Pancreas (tissue), 10 donors: ENCODE measurements around the gene RESP18. TPM values are rescaled to one million over a fixed set of nuclear protein-coding genes. Genes with fewer than 3 reads are reported as not detected.

ENCODE experiments used
- ATAC-seq, 4 donors: fragments of 200-7000 bp; cut with Tn5 transposase; one replicate each; pipeline versions ENCODE4 v1.8.0 to v1.9.1; 2020; ENCODE audit warnings: mild to moderate bottlenecking in 4 of 4, moderate library complexity in 4 of 4
- DNase-seq, 6 donors: peaks; one replicate each; pipeline ENCODE4 v3.0.0-alpha.2; 2020
- FAIRE-seq: peaks from 2 replicates; lab custom pipeline; 2012; peaks lifted over from hg19 to GRCh38; lab: Jason Lieb, UNC
- H3K27ac ChIP-seq, 4 donors: fragments of 200-600 bp; sonication (generic); 1 replicate in 3 of 4; 2 replicates in 1 of 4; pipeline versions ENCODE4 v1.5.0 to v1.8.0; 2020
- H3K27me3 ChIP-seq, 4 donors: fragments of 200-600 bp; one replicate each; pipeline ENCODE4 v1.8.0; 2021
- H3K36me3 ChIP-seq, 3 donors: fragments of 200-600 bp; sonication (generic) in 1 of 3; one replicate each; pipeline versions ENCODE4 v1.5.0 to v1.8.0; 2020 to 2021
- H3K4me1 ChIP-seq, 3 donors: fragments of 200-600 bp; one replicate each; pipeline ENCODE4 v1.8.0; 2021
- H3K4me3 ChIP-seq, 4 donors: fragments of 200-600 bp; sonication (generic) in 2 of 4; one replicate each; pipeline versions ENCODE4 v1.5.0 to v1.8.0; 2020 to 2021
- H3K9me3 ChIP-seq, 4 donors: fragments of 200-600 bp; one replicate each; pipeline ENCODE4 v1.8.0; 2021
- CTCF ChIP-seq, 4 donors: fragments of 200-600 bp; sonication (generic) in 3 of 4; IDR thresholded peaks; one replicate each; pipeline versions ENCODE4 v1.5.0 to v1.8.0; 2021; ENCODE audit warnings: antibody characterized with exemption in 4 of 4
- WGBS, 2 donors: extraction: QIAGEN DNeasy Blood & Tissue Kit; methylation state at CpG; one replicate each; pipeline ENCODE4 v1.1.7; 2013; 5-methylcytosine and 5-hydroxymethylcytosine counted together
- intact Hi-C, 3 donors: fragments of 100-400 bp; cut with DNase I; formaldehyde crosslinking; loops; one replicate each; pipeline versions ENCODE4 v1.11.1 to v1.14.2; 2022
- polyA plus RNA-seq, 2 donors: library from polyadenylated mRNA; stranded (reverse); fragments of 200-250 nt; gene quantifications; one replicate each; pipeline ENCODE4 v1.2.3, GENCODE V29; 2013
- total RNA-seq, 6 donors: library from RNA; stranded (reverse); fragmentation: NEBNext Ultra II Directional in 4 of 6; extraction: Animal tissue kit (Norgen Biotek cat#: 25700) in 4 of 6; gene quantifications; one replicate each; pipeline versions ENCODE4 v1.2.1 to v1.2.4, GENCODE V29; 2021 to 2023
- donor health status: healthy with polysubstance abuse.
- donor health status: DM: no; HTN: no; CAD: no; lungs with moderate emphysema.
- donor health status: DM: no; HTN: no; CAD: no.
- donor health status: control.
- donor health status: control.
- donor health status: Bipolar disorder and iron deficiency.
- donor health status: DM: yes; HTN: yes; CAD: no.
- donor health status: DM: no; HTN: no; CAD: no.
- donor health status: DM: no; HTN: no; CAD: no.
- donor health status: DM: yes; HTN: yes; CAD: no.

The RESP18 gene
- total and polyA plus RNA-seq, 8 donors = 0.16 TPM; not detected in 7

DNA sequence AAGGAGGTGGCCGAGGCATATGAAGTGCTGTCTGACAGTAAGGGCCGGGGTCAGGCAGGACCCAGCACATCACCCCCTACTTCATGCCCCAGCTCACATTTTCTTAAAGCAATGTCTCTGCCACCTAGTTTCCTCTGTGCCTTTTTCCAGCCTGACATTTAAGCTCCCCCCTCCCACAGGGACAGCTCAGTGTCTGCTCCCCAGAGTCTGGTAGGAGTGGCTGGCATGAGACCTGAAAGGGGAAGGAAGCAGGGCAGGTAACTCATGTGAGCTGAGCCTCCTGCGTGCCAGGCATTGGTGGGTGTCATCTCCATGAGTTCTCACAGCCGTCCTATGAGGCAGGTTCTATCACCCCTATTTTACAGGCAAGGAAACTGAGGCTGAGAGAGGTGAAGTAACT lies 51.9 kb downstream of the RESP18 start:
- no peak overlapping the region for H3K4me3 ChIP-seq
- DNase-seq = no peak
- H3K9me3 ChIP-seq = no peaks in the 10 kb centered on the region
- no peak for TF ChIP-seq CTCF (IDR thresholded peaks at IDR 0.05)
- intact Hi-C loops = no loop called here
- H3K36me3 ChIP-seq = peaks cover 0 to 33% (median 0%) of the 10 kb centered on the region in 3 donors
- H3K27ac ChIP-seq = no peak overlapping the region
- peaks cover 7 to 18% (median 9%) of the 10 kb centered on the region in 3 donors for H3K4me1 ChIP-seq
- WGBS, 2 donors = 88 to 90% methylated on average over 4 of the region's 4 CpGs
- FAIRE-seq = no peak
- no peaks in the 10 kb centered on the region for H3K27me3 ChIP-seq
- ATAC-seq = no peak

- H3K27me3 ChIP-seq = no peaks in the 10 kb centered on the region
- peaks cover 7 to 18% (median 9%) of the 10 kb centered on the region in 3 donors for H3K4me1 ChIP-seq
- peaks cover 0 to 26% (median 0%) of the 10 kb centered on the region in 3 donors for H3K36me3 ChIP-seq
- H3K9me3 ChIP-seq = no peaks in the 10 kb centered on the region
- ATAC-seq (no peak), DNase-seq (peak in 1 of 6 donors; percentile 41), FAIRE-seq (no peak)
- no peak for TF ChIP-seq CTCF (IDR thresholded peaks at IDR 0.05)
- H3K4me3 ChIP-seq = peak overlapping the region; percentile 42 to 85 (median 74)
- intact Hi-C loops = no loop called here
- peak overlapping the region; percentile 92 to 98 (median 98) for H3K27ac ChIP-seq
- WGBS, 2 donors = 38 to 41% methylated on average over 12 of the region's 12 CpGs
Observed at GRCh38 chr2:219279916-219280516, 52.5 kb downstream of the RESP18 start.

GRCh38 chr2:219279151-219279915 lies 53.2 kb downstream of the RESP18 start, which contains the start of gene DNAJB2:
Gene DNAJB2, plus strand, starts transcription at chr2:219279366. Its CDS starts 468 bp downstream, at chr2:219279834.
- H3K9me3 ChIP-seq = no peaks in the 10 kb centered on the region
- peak; percentile 96 to 99 (median 99) for DNase-seq
- no peaks in the 10 kb centered on the region for H3K27me3 ChIP-seq
- peak within 1 kb of the TSS; percentile 92 to 98 (median 98) for H3K27ac ChIP-seq
- TF ChIP-seq CTCF (IDR thresholded peaks at IDR 0.05) = no peak
- H3K4me1 ChIP-seq = peaks cover 7 to 18% (median 9%) of the 10 kb centered on the region in 3 donors
- intact Hi-C loops = no loop called here
- FAIRE-seq = no peak
- peak within 1 kb of the TSS; percentile 42 to 85 (median 74) for H3K4me3 ChIP-seq
- peak; percentile 92 to 95 (median 94) for ATAC-seq
- H3K36me3 ChIP-seq = peaks cover 0 to 19% (median 0%) of the 10 kb centered on the region in 3 donors
- WGBS, 2 donors = 0 to 1% methylated on average over 47 to 65 of the region's 65 CpGs

GRCh38 chr2:219278655-219279150 lies 53.8 kb downstream of the RESP18 start:
- Histone ChIP-seq H3K4me1 (peaks cover 7 to 18% (median 9%) of the 10 kb centered on the region in 3 donors), H3K36me3 (peaks cover 0 to 15% (median 0%) of the 10 kb centered on the region in 3 donors), H3K27me3 (no peaks in the 10 kb centered on the region), H3K27ac (peak overlapping the region; percentile 92 to 98 (median 98)), H3K4me3 (peak overlapping the region in 3 of 4 donors; percentile 69 to 85 (median 78)), H3K9me3 (no peaks in the 10 kb centered on the region)
- peak; percentile 1 to 73 (median 48) for ATAC-seq
- no peak for DNase-seq
- WGBS, 2 donors = 4 to 5% methylated on average over 9 of the region's 9 CpGs
- intact Hi-C loops = no loop called here
- TF ChIP-seq CTCF (IDR thresholded peaks at IDR 0.05) = no peak
- FAIRE-seq = peak; percentile 86
